ENCODE data around the gene KLK10.

DNA sequence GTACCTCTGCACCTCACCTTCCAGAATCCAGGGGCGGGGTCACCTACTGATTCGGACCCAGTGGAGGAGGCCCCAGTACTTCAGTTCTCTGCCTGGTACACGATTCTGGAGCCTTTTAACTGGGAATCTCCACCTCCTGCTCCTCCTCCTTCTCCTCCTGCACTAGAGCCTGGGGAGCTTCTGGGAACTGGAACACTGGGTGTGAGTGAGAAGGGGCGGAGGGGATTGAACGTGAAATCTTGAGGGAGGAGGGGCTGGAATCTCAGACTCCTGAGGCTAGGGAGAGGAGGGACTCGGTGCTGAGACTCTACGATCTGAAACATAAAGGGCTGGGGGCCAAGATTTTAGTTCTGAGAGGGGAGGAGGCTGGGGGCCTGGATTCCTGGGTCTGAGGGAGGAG lies 18.0 kb downstream of the KLK10 start, which contains the start of gene KLK8:
- TF ChIP-seq, protein P1, sequence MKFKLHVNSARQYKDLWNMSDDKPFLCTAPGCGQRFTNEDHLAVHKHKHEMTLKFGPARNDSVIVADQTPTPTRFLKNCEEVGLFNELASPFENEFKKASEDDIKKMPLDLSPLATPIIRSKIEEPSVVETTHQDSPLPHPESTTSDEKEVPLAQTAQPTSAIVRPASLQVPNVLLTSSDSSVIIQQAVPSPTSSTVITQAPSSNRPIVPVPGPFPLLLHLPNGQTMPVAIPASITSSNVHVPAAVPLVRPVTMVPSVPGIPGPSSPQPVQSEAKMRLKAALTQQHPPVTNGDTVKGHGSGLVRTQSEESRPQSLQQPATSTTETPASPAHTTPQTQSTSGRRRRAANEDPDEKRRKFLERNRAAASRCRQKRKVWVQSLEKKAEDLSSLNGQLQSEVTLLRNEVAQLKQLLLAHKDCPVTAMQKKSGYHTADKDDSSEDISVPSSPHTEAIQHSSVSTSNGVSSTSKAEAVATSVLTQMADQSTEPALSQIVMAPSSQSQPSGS (IDR thresholded peaks at IDR 0.05; ENCODE audit: low read length), result no peak
- TF ChIP-seq POLR2A (IDR thresholded peaks at IDR 0.05; ENCODE audit: low read depth, low read length) (no peak), CTCF (IDR thresholded peaks at IDR 0.05 in 2 of 3, conservative IDR thresholded peaks at IDR 0.05 in 1 of 3; ENCODE audit: control insufficient read depth in 2 of 3, extremely low read depth in 1 of 3, insufficient read depth in 1 of 3, low read depth in 3 of 3, low read length in 3 of 3) (no peak), KDM1A (IDR thresholded peaks at IDR 0.05; ENCODE audit: borderline replicate concordance) (no peak), TAF1 (IDR thresholded peaks at IDR 0.05; ENCODE audit: borderline replicate concordance, low read depth, low read length) (no peak), FOS (IDR thresholded peaks at IDR 0.05; ENCODE audit: borderline replicate concordance, extremely low read depth, insufficient read length) (no peak), RAD21 (IDR thresholded peaks at IDR 0.05; ENCODE audit: insufficient read depth, low read depth, low read length) (no peak), ZNF384 (IDR thresholded peaks at IDR 0.05; ENCODE audit: borderline replicate concordance, low read depth, low read length) (no peak), IKZF1 (conservative IDR thresholded peaks at IDR 0.05) (no peak), ZNF274 (IDR thresholded peaks at IDR 0.05; ENCODE audit: insufficient read depth, insufficient read length) (no peak), MAX (IDR thresholded peaks at IDR 0.05; ENCODE audit: low read depth, low read length) (no peak), USF1 (IDR thresholded peaks at IDR 0.05; ENCODE audit: borderline replicate concordance, extremely low read length, insufficient read depth, low read depth, low read length) (no peak)
- TF ChIP-seq, protein P2, sequence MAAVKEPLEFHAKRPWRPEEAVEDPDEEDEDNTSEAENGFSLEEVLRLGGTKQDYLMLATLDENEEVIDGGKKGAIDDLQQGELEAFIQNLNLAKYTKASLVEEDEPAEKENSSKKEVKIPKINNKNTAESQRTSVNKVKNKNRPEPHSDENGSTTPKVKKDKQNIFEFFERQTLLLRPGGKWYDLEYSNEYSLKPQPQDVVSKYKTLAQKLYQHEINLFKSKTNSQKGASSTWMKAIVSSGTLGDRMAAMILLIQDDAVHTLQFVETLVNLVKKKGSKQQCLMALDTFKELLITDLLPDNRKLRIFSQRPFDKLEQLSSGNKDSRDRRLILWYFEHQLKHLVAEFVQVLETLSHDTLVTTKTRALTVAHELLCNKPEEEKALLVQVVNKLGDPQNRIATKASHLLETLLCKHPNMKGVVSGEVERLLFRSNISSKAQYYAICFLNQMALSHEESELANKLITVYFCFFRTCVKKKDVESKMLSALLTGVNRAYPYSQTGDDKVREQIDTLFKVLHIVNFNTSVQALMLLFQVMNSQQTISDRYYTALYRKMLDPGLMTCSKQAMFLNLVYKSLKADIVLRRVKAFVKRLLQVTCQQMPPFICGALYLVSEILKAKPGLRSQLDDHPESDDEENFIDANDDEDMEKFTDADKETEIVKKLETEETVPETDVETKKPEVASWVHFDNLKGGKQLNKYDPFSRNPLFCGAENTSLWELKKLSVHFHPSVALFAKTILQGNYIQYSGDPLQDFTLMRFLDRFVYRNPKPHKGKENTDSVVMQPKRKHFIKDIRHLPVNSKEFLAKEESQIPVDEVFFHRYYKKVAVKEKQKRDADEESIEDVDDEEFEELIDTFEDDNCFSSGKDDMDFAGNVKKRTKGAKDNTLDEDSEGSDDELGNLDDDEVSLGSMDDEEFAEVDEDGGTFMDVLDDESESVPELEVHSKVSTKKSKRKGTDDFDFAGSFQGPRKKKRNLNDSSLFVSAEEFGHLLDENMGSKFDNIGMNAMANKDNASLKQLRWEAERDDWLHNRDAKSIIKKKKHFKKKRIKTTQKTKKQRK (IDR thresholded peaks at IDR 0.05; ENCODE audit: low read depth, low read length), result no peak

Measured in GM12878 (cell line).